Skin of body (tissue), 3 donors: ENCODE measurements around the gene ZNF124. TPM values are rescaled to one million over a fixed set of nuclear protein-coding genes. Genes with fewer than 3 reads are reported as not detected.

ENCODE experiments used
- DNase-seq: peaks from one replicate; lab custom pipeline; 2025; lab: John Stamatoyannopoulos, UW
- small RNA-seq: library from RNA; depleted of rRNA; stranded (forward); fragments of <200 nt; gene quantifications from one replicate; pipeline ENCODE3, GENCODE V24; 2014; ENCODE audit warnings: low replicate concordance
- total RNA-seq: library from RNA; depleted of rRNA; stranded (reverse); fragments of >200 nt; gene quantifications from one replicate; pipeline ENCODE4 v1.2.3, GENCODE V29; 2014

The ZNF124 gene
- total RNA-seq, 1 donor from 2014 or later: 54.8 TPM

DNA sequence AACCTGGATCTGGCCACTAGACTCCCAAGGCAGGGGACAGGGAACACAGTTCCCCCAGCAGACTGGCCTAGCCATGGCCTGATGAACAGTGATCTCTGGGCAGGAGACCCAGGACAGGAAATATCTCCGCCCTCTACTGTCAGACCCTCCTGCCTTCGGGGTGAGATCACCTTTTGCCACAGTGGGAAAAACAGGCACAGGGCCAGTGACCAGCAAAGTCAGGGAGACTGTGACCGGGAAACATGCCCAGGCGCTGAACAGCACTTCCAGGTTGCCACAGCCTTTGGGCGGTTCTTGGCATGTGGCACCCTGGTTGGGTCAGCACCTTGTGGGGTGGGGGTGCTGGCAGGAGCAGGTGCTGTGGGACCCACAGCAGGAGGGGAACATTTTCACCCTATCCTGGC lies 58.7 kb downstream of the ZNF124 start:
- no peak for DNase-seq

DNA sequence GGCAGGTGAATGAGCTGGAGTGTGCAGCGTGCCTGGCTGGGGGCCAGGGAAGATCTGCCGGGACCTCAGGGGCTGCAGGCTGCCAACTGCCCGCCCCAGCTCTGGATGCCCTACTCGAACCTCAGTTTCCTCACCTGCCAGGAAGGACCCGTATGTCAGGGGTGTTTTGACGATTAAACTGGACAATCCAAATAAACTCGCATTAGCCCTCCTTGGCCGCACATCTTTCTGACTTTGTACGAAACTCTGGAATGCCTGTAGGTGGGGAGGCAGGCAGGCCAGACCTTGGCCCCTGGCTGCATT lies 59.4 kb downstream of the ZNF124 start:
- no peak for DNase-seq

DNA sequence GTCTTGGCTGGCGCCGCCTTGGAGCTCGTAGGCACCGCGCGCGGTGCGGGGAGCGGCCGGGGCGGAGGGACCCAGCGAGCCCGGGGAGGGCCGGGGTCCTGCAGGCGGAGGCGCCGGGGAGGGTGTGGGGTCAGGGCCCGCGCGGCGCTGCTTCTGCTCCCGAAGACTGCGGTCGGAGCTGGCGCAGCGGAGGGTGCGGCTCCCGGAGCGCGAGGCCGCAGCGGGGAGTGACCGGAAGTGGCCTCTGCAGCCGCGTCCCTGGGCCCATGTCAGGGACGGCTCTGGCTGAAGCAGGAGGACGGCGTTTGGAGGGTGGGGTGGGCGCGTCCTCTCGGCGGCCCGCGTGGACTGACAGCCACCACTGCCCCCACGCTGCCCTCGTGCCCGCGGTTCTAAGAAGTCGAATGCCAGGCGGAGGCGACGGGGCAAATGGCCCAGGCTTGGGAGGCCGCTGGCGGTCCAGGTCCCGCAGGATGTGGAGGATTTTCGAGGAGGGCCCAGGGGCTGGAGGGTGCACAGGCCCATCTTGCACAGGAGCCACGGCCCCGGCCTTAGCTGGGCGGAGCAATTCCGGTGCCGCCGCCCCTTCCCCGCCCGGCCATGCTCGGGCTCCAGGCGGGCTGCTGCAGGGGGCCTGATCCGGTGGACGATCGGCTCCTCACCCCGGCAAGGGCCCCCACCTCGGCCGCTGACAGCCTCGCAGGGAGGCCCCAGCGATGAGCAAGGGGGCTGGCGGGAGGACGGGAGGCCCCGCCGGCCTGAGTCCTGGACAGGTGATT lies 59.9 kb downstream of the ZNF124 start:
- DNase-seq: peak; percentile 15

DNA sequence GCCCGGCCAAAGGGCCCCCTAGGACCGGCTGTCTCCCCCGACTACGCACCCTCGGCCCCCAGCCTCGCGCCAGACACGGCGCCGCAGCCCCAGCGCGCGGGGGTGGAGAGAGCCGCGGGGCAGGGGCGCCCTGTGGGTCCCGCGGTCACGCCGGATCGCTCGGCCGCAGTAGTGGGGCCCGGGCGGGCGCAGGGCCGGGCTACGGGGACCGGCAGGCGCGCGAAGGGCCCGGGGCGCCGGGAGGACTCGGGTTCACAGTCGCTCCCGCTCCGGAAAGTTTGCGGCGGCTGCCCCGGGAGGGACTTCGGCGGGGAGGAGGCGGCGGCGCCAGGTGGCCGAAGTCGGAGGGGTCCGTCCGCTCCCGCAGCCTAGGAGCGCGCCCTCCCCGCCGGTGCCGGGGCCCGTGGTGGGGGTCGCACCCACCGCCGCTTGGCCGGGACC lies 60.5 kb downstream of the ZNF124 start:
- DNase-seq: no peak

DNA sequence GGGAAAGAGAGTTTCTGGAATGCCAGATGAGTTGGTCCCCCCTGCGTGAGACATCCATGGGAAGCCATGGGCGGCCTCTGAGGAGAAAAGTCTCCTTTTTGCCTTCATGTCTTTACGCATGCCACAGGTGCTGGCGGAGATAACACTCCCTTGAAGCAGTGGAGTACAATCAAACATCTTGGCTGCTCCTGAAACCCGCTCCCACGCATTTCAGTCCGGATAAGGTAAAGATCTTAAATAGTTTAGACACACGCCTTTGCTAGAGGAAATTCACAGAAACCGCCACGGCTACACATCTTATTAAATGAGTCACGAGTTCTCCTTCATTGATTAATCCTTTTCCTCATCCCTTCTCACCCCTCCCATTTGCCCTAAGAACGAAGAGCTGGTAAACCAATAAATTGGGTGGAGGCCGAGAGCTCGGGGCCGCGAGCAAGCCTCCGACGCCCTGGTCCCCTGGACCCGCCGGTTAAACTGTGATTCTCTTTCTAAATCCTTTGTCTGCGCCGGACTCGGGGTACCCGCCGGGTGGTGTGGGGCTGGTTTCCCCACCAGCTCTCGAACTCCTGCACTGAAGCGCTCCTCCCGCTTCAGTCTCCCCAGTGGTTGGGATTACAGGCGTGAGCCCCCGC lies 61.1 kb downstream of the ZNF124 start:
- DNase-seq: no peak

DNA sequence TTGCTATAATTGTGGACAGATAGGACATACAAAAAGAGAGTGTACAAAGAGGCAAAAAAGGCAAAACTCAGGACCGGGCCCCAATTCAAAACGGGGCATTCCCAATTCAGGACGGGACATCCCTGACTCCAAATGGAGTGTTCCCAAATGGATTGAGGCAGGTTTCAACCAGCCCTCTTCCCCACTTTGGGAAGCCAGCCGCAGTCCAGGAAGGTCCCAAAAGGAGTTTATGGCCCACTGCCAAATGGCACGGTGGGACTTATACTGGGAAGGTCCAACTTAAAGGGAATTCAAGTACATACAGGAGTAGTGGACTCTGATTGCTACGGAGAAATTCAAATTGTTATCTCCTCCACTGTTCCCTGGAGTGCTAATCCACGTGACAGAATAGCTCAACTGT lies 64.1 kb downstream of the ZNF124 start:
- no peak for DNase-seq

DNA sequence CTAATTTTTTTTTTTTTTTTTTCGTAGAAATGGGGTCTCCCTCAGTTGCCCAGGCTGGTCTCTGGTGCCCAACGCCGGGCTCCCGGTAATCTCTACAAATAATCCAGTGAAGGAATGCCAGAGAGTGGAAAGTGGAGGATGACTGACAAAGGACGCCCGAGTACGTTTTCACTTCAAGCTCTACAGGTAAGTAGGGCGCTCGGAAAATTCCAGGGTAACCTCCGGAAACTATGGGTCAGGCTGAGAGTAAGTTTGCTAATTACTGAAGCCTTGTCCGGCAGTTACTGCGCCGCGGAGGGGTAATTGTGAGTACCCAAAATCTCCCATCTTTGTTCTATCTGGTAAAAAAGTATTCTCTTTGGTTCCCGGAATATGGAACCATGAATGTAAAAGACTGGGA lies 65.9 kb downstream of the ZNF124 start:
- no peak for DNase-seq

Small RNA genes lying within 50 kb of the gene (small RNA-seq; reads per million reads assigned to genes)
- gene AL390728.3 (not detected), gene RNA5SP82 (not detected)

Other genes with a start within 250 kb of the ZNF124 start
- gene AHCTF1, start 240.1 kb downstream of the ZNF124 start, total RNA-seq: 35.7 TPM
- gene ZNF695, start 164.0 kb downstream of the ZNF124 start, total RNA-seq: 1.7 TPM
- 4.4 TPM for gene ZNF670, start 93.2 kb downstream of the ZNF124 start, total RNA-seq
- gene ZNF669, start 67.7 kb downstream of the ZNF124 start, total RNA-seq: 6.8 TPM
- not detected for gene VN1R5, start 84.1 kb upstream of the ZNF124 start, total RNA-seq
- 14.1 TPM for gene ZNF496, start 159.8 kb upstream of the ZNF124 start, total RNA-seq
- gene NLRP3, start 244.2 kb upstream of the ZNF124 start, total RNA-seq: 2.8 TPM